ENCODE results near the gene CLEC16A. TPM values are rescaled to one million over a fixed set of nuclear protein-coding genes. Genes with fewer than 3 reads are reported as not detected.

CLEC16A gene
- 20.9 TPM for total RNA-seq
- long read RNA-seq, partial matches to known transcripts, result 32 of 42 reads
- long read RNA-seq, other reads (novel, unspliced or antisense), result 7 of 42 reads

GRCh38 chr16:10944249-10945064 is at the start of gene CLEC16A:
Gene CLEC16A, plus strand, starts transcription at chr16:10944564. Its CDS starts 154 bp downstream, at chr16:10944718.
- ATAC-seq (ENCODE audit: poor library complexity) (peak; percentile 84), DNase-seq (peak; percentile 99)
- intact Hi-C loops (cut with DNase I), result no loop called here

- peak; percentile 70 for DNase-seq
- intact Hi-C loops (cut with DNase I), result no loop called here
- peak; percentile 65 for ATAC-seq (ENCODE audit: poor library complexity)
Observed at GRCh38 chr16:10895053-10895946, 49.1 kb upstream of the CLEC16A start.

- intact Hi-C loops (cut with DNase I), result no loop called here
- no peak for DNase-seq
- no peak for ATAC-seq (ENCODE audit: poor library complexity)
Observed at GRCh38 chr16:10896165-10896564, 48.2 kb upstream of the CLEC16A start.

GRCh38 chr16:10896723-10897122 is 47.6 kb upstream of the CLEC16A start:
- ATAC-seq (ENCODE audit: poor library complexity), result no peak
- no peak for DNase-seq
- intact Hi-C loops (cut with DNase I), result no loop called here

GRCh38 chr16:10897134-10897533 is 47.2 kb upstream of the CLEC16A start:
- ATAC-seq (ENCODE audit: poor library complexity), result no peak
- intact Hi-C loops (cut with DNase I), result no loop called here
- DNase-seq, result no peak

GRCh38 chr16:10902999-10903398 is 41.4 kb upstream of the CLEC16A start:
- ATAC-seq (ENCODE audit: poor library complexity) (no peak), DNase-seq (no peak)
- intact Hi-C loops (cut with DNase I), result no loop called here

GRCh38 chr16:10906482-10906881 is 37.9 kb upstream of the CLEC16A start:
- ATAC-seq (ENCODE audit: poor library complexity) (peak; percentile 9), DNase-seq (no peak)
- intact Hi-C loops (cut with DNase I), result no loop called here

- DNase-seq (peak; percentile 74), ATAC-seq (ENCODE audit: poor library complexity) (peak; percentile 89)
- intact Hi-C loops (cut with DNase I), result no loop called here
Observed at GRCh38 chr16:10906914-10907756, 37.2 kb upstream of the CLEC16A start.

- intact Hi-C loops (cut with DNase I), result no loop called here
- peak; percentile 7 for ATAC-seq (ENCODE audit: poor library complexity)
Observed at GRCh38 chr16:10907757-10908045, 36.7 kb upstream of the CLEC16A start.

GRCh38 chr16:10911267-10911666 is 33.1 kb upstream of the CLEC16A start:
- intact Hi-C loops (cut with DNase I), result no loop called here
- ATAC-seq (ENCODE audit: poor library complexity), result no peak
- no peak for DNase-seq

More at GRCh38 chr16:10907757-10908045, 36.7 kb upstream of the CLEC16A start:
- DNase-seq, result no peak

GRCh38 chr16:10916534-10916933 is 27.8 kb upstream of the CLEC16A start:
- intact Hi-C loops (cut with DNase I), result loop anchor here (5.0 kb wide), 1 partner anchor 94 kb away; no protein-coding TSS in a partner anchor
- DNase-seq (no peak), ATAC-seq (ENCODE audit: poor library complexity) (no peak)

- intact Hi-C loops (cut with DNase I), result loop anchor here (5.0 kb wide), 1 partner anchor 96 kb away; no protein-coding TSS in a partner anchor
- ATAC-seq (ENCODE audit: poor library complexity), result peak; percentile 79
Observed at GRCh38 chr16:10918294-10919002, 25.9 kb upstream of the CLEC16A start.

GRCh38 chr16:10919003-10919351 is 25.4 kb upstream of the CLEC16A start:
- DNase-seq, result no peak
- no peak for ATAC-seq (ENCODE audit: poor library complexity)
- intact Hi-C loops (cut with DNase I), result loop anchor here (5.0 kb wide), 1 partner anchor 97 kb away; no protein-coding TSS in a partner anchor

More at GRCh38 chr16:10918294-10919002, 25.9 kb upstream of the CLEC16A start:
- DNase-seq, result peak; percentile 94

GRCh38 chr16:10920726-10921427 is 23.5 kb upstream of the CLEC16A start:
- DNase-seq (no peak), ATAC-seq (ENCODE audit: poor library complexity) (peak; percentile 12)
- intact Hi-C loops (cut with DNase I), result loop anchor here (5.0 kb wide), 1 partner anchor 404 kb away; no protein-coding TSS in a partner anchor

GRCh38 chr16:10921536-10922327 is 22.6 kb upstream of the CLEC16A start:
- ATAC-seq (ENCODE audit: poor library complexity) (peak; percentile 28), DNase-seq (no peak)
- intact Hi-C loops (cut with DNase I), result loop anchor here (2.0 to 5.0 kb wide), 2 partner anchors 179 to 404 kb away; partner anchors contain the start of gene NUBP1

Data from Right ventricle myocardium superior (tissue), 1 donor.